ENCODE data around the gene SERPINA5.

- TF ChIP-seq EZH2phosphoT487 (IDR thresholded peaks at IDR 0.05; ENCODE audit: borderline replicate concordance, low read depth) (no peak), CTCF (IDR thresholded peaks at IDR 0.05) (no peak), RFX5 (IDR thresholded peaks at IDR 0.05; ENCODE audit: low read length) (no peak), REST (IDR thresholded peaks at IDR 0.05; ENCODE audit: low read depth, low read length) (no peak), PBX3 (IDR thresholded peaks at IDR 0.05) (no peak), NRF1 (IDR thresholded peaks at IDR 0.05; ENCODE audit: low read depth, low read length) (no peak), MAX (IDR thresholded peaks at IDR 0.05; ENCODE audit: low read depth) (no peak), GABPA (IDR thresholded peaks at IDR 0.05; ENCODE audit: low read depth) (no peak), FOXJ3 (CRISPR knock-in tag; IDR thresholded peaks at IDR 0.05) (no peak), POLR2AphosphoS5 (IDR thresholded peaks at IDR 0.05; ENCODE audit: low read depth, low read length) (no peak), TAF1 (IDR thresholded peaks at IDR 0.05; ENCODE audit: borderline replicate concordance, low read depth, low read length) (no peak)
Observed at GRCh38 chr14:94593749-94594431, 12.7 kb downstream of the SERPINA5 start.

All from SK-N-SH (cell line).